K562 (cell line): ENCODE results near the gene PPRC1. TPM values are rescaled to one million over a fixed set of nuclear protein-coding genes. Genes with fewer than 3 reads are reported as not detected.

Experiments
- CEBPG ChIP-seq, 3 experiments: fragments of 200-800 bp in 1 of 3; sonication (Bioruptor generic) in 1 of 3; sonication (generic) in 1 of 3; formaldehyde crosslinking in 1 of 3; IDR thresholded peaks in 2 of 3; conservative IDR thresholded peaks in 1 of 3; 2 replicates each; pipeline versions ENCODE4 v1.6.1 to v1.8.0; 2016 to 2022; ENCODE audit warnings: missing compliant biosample characterization in 2 of 3, missing genetic modification characterization in 2 of 3, mild to moderate bottlenecking in 1 of 3, missing genetic modification reagents in 1 of 3
- ESRRA ChIP-seq: fragments of 450-650 bp; IDR thresholded peaks from 2 replicates; pipeline ENCODE4 v1.6.1; 2014; ENCODE audit warnings: low read depth, mild to moderate bottlenecking, moderate library complexity, borderline replicate concordance
- ETV1 ChIP-seq: fragments of 450-650 bp; conservative IDR thresholded peaks from 2 replicates; pipeline ENCODE4 v1.6.1; 2016; ENCODE audit warnings: missing genetic modification characterization, control low read depth, low read depth, missing compliant biosample characterization
- GTF3C2 ChIP-seq: IDR thresholded peaks from 3 replicates; pipeline ENCODE4 v1.6.1; 2011; ENCODE audit warnings: borderline replicate concordance, mild to moderate bottlenecking, moderate library complexity; ENCODE audit not compliant: insufficient read length; ENCODE audit errors: extremely low read depth
- HCFC1 ChIP-seq: IDR thresholded peaks from 2 replicates; pipeline ENCODE4 v1.6.1; 2012; ENCODE audit warnings: low read depth, low read length, improper control_type of control experiment
- JUNB ChIP-seq: fragments of 450-650 bp; formaldehyde crosslinking; conservative IDR thresholded peaks from 2 replicates; pipeline ENCODE4 v1.4.0; 2020; ENCODE audit warnings: mild to moderate bottlenecking
- POLR2AphosphoS2 ChIP-seq: IDR thresholded peaks from 2 replicates; pipeline ENCODE4 v1.6.1; 2012; ENCODE audit warnings: low read length, improper control_type of control experiment
- PURB ChIP-seq: sonication (generic); formaldehyde crosslinking; IDR thresholded peaks from 2 replicates; pipeline ENCODE4 v1.9.0; 2021; ENCODE audit warnings: low read depth, mild to moderate bottlenecking, missing genetic modification reagents
- UBTF ChIP-seq, 2 experiments: IDR thresholded peaks; 2 replicates each; pipeline ENCODE4 v1.6.1; 2012; ENCODE audit warnings: improper control_type of control experiment in 2 of 2, low read depth in 2 of 2, low read length in 2 of 2, borderline replicate concordance in 1 of 2
- ZBTB40 ChIP-seq, 2 experiments: fragments of 450-650 bp in 1 of 2; sonication (generic) in 1 of 2; formaldehyde crosslinking in 1 of 2; IDR thresholded peaks; 2 replicates each; pipeline versions ENCODE4 v1.7.1 to v1.9.0; 2016 to 2022; ENCODE audit warnings: inconsistent platforms in 1 of 2, mild to moderate bottlenecking in 1 of 2, missing genetic modification reagents in 1 of 2
- ZNF696 ChIP-seq: fragments of 250-450 bp; sonication (Bioruptor Pico); conservative IDR thresholded peaks from 2 replicates; pipeline ENCODE4 v1.4.0; 2020; ENCODE audit warnings: mild to moderate bottlenecking, moderate library complexity
- polyA plus RNA-seq, 8 experiments: library from polyadenylated mRNA; depleted of rRNA in 4 of 8; stranded (reverse) in 5 of 8; unstranded in 3 of 8; fragments of >200 nt; fragmentation: Nextera tagmentation in 2 of 8; fragmentation: Illumina TruSeq in 1 of 8; extraction: Ambion mirVana in 2 of 8; extraction: Trizol in 1 of 8; gene quantifications; 2 replicates each; pipeline versions ENCODE4 v1.2.1 to v1.2.3, GENCODE V29; 2011 to 2014; ENCODE audit warnings: inconsistent platforms in 1 of 8, missing spikeins in 1 of 8
- total RNA-seq, 7 experiments: library from RNA; depleted of rRNA in 6 of 7; stranded (reverse); fragments of >200 nt in 6 of 7; fragmentation: Illumina TruSeq in 2 of 7; extraction: Trizol in 2 of 7; gene quantifications; 2 replicates each; pipeline versions ENCODE4 v1.2.1 to v1.2.3, GENCODE V29; 2011 to 2021; ENCODE audit warnings: low replicate concordance in 1 of 7

Gene PPRC1
- total and polyA plus RNA-seq, 9 of the 15 experiments (the other 6 are each of a cell fraction or from before 2014, with no cell fraction given): 8.5 to 47.1 (median 16.2) TPM

- TF ChIP-seq CEBPG (CRISPR knock-in tag; IDR thresholded peaks at IDR 0.05) (no peak), CEBPG (tag; conservative IDR thresholded peaks at IDR 0.05 in 1 of 2, IDR thresholded peaks at IDR 0.05 in 1 of 2) (no peak), HCFC1 (no peak), ETV1 (tag) (no peak), ZNF696 (no peak), JUNB (CRISPR knock-in tag) (no peak), UBTF (IDR thresholded peaks at IDR 0.05; ENCODE audit: borderline replicate concordance in 1 of 2, low read depth in 2 of 2, low read length in 2 of 2) (no peak), ZBTB40 (IDR thresholded peaks at IDR 0.05) (no peak), ZBTB40 (CRISPR knock-in tag; IDR thresholded peaks at IDR 0.05) (no peak), ESRRA (peak; percentile 95), GTF3C2 (no peak), PURB (CRISPR knock-in tag) (no peak), POLR2AphosphoS2 (no peak)
These were observed 11.7 kb upstream of the PPRC1 start (continued) for GRCh38 chr10:102120991-102121738.
